Fibroblast of the aortic adventitia (primary cell): Measurements from ENCODE around the gene GRIN3A. TPM values are rescaled to one million over a fixed set of nuclear protein-coding genes. Genes with fewer than 3 reads are reported as not detected.

Experiments
- DNase-seq: peaks from one replicate; pipeline ENCODE4 v3.0.0-alpha.2; 2010; ENCODE audit warnings: low read depth
- H3K4me3 ChIP-seq: 2 replicates; pipeline ENCODE4 v1.5.1; 2011; ENCODE audit warnings: low read depth, mild to moderate bottlenecking, control low read depth, low read length, moderate library complexity
- total RNA-seq: library from RNA; depleted of rRNA; stranded (reverse); fragments of >200 nt; gene quantifications from 2 replicates; pipeline ENCODE4 v1.2.3, GENCODE V29; 2012; ENCODE audit warnings: low replicate concordance
- TF ChIP-seq, protein P1 (sequence below): IDR thresholded peaks from 2 replicates; pipeline ENCODE4 v1.5.1; 2011; ENCODE audit warnings: mild to moderate bottlenecking, low read length, control low read depth, inconsistent platforms; ENCODE audit not compliant: insufficient read depth

The GRIN3A gene
- total RNA-seq, 1 donor = 0.09 TPM

DNA sequence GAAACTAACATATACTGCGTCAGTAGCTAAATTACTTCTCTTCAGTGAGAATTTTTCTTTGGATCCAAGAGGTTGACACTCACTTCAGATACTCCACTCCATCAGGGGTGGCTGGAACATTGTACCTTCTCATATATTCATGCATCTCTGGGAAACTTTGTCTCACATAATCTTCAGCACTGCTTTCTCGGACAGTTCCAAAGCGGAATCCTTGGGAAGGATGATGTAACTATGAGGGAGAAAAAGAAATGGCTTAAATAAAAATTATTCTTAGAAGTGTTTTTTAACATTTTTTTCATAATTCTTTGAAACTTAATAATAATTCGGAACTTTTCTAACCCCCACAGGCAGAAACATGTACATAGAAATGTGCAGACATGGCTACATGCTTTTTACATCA is 110.3 kb downstream of the GRIN3A start:
- TF ChIP-seq, protein P1, sequence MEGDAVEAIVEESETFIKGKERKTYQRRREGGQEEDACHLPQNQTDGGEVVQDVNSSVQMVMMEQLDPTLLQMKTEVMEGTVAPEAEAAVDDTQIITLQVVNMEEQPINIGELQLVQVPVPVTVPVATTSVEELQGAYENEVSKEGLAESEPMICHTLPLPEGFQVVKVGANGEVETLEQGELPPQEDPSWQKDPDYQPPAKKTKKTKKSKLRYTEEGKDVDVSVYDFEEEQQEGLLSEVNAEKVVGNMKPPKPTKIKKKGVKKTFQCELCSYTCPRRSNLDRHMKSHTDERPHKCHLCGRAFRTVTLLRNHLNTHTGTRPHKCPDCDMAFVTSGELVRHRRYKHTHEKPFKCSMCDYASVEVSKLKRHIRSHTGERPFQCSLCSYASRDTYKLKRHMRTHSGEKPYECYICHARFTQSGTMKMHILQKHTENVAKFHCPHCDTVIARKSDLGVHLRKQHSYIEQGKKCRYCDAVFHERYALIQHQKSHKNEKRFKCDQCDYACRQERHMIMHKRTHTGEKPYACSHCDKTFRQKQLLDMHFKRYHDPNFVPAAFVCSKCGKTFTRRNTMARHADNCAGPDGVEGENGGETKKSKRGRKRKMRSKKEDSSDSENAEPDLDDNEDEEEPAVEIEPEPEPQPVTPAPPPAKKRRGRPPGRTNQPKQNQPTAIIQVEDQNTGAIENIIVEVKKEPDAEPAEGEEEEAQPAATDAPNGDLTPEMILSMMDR = no peak
- H3K4me3 ChIP-seq = no peak overlapping the region
- peak; percentile 8 for DNase-seq

DNA sequence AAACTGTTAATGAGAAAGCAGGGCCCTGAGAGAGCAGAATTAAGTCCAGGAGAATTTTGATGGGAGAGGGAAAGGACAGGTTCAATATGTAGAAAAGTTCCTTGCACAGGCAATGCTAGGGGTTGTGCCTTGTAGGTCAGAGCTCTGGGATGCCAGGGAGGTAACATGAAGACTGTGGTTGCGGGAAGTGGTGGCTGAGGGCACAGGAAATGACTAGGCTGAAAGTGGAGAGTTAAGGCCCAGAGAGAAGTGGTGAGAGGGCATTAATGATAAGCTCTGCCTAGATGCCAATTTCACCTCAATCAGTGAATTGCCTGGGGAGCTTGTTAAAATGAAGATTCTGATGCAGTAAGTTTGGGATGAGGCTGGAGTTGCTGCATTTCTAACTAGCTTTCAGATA is 112.2 kb downstream of the GRIN3A start:
- H3K4me3 ChIP-seq = no peak overlapping the region
- TF ChIP-seq, protein P1 = no peak
- DNase-seq = no peak

DNA sequence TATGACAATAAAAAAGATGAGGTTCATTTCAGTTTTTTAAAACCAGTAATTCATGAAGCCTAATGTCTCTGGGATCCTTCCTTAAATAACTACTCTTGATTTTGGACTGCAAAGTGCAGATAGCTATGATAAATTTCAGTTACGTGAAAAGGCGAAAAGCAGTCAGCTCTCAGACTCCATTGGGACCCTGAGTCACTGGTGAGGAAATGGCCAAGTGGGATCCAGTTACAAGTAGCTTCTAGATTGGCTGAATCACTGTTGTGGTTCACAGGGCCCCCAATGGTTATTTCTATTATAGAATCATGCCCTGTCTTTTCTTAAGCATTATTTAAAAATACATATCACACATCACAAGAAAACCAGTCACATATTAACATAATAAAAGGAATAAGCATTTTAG is 112.6 kb downstream of the GRIN3A start:
- DNase-seq = no peak

DNA sequence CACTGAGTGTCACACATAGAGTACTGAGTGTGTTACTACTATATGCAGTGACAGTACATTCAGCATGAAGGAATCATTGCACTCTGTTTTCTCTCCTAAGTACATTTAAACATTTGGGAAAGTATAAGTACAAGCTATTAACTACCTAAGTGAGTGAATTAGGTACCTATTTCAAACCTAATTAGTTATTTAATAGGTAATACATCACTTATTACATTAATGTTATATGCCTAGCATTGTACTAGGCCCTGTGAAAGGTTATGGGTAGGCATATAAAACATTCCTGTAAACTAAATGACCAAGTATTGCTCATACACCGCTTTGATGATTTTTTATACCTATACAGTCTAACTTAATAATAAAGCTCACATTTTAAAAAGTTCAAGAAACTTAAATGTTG is 118.0 kb downstream of the GRIN3A start:
- TF ChIP-seq, protein P1 = no peak
- no peak for DNase-seq

More for the DNA sequence above, 112.6 kb downstream of the GRIN3A start:
- TF ChIP-seq, protein P1 = no peak
- no peak overlapping the region for H3K4me3 ChIP-seq

DNA sequence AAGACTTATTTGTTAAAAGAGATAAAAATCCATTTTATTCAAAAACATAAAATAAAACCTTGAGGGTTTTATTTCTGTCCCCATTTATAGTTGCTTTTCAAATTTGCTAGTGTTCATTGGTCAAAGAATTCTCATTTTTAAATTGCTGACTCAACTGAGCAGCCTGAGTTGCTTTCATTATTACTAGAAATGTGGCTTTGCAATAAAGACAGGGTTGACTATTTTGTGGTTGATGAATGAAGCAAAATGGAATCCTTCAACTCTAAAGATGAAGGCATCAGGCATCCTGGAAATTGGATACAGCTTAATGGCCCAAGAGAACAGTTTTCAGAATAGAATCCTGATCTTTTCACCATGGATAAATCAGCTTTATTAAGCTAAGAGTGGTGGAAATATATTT is 119.7 kb downstream of the GRIN3A start:
- no peak for DNase-seq
- no peak overlapping the region for H3K4me3 ChIP-seq
- TF ChIP-seq, protein P1 = no peak

More for the DNA sequence above, 118.0 kb downstream of the GRIN3A start:
- no peak overlapping the region for H3K4me3 ChIP-seq

DNA sequence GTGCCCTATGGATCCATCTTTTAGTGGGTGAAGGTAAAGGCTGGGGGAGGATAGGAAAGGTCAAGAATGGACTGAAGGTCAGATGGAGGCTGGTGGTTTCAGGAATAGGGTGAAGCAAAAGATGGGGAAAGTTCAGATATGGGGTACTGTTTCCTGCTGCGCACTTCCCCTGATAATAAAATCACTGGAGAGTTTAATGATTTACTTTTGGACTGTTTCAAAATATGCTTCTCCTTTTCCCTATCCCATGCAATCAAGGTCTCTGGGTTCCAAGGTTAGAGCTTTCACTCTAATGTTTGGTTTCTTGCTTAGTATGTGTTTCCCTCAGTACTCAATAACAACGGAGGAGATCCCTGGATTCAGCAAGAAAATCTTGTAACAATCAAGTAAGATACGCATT is 132.9 kb downstream of the GRIN3A start:
- no peak overlapping the region for H3K4me3 ChIP-seq
- TF ChIP-seq, protein P1 = no peak
- no peak for DNase-seq

DNA sequence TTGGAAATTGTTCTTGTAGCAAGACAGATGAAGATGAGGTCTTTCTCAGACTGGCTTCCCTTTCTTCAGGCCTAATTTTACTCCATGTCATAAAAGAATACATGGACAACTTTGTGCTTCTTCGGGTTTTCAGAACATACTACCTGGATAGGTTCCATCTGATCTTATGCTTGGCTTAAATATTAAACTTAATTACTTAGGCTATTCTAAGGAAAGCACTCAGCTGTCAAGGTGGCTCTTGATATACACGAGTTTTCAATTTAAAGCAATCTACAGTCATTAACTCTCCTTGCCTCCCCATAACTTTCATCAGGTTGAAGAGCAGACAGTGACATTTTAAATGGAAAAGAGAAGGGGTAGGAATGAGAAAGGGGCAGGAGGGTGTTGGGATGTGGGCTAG is 134.2 kb downstream of the GRIN3A start:
- TF ChIP-seq, protein P1 = no peak
- no peak overlapping the region for H3K4me3 ChIP-seq
- no peak for DNase-seq
